Islet of Langerhans (tissue), 1 donor: ENCODE measurements around the gene ZNF100.
"Not testable (repeated sequence)": the region's sequence is repeated elsewhere in the genome, so short reads cannot be mapped to it uniquely, and the experiment has no call there.

Source experiments
- FAIRE-seq: peaks from one replicate; lab custom pipeline; 2011; peaks lifted over from hg19 to GRCh38; lab: Jason Lieb, UNC

Gene ZNF100

GRCh38 chr19:21767065-21767800, at the start of gene ZNF100:
ZNF100 (minus strand) TSS chr19:21767579; CDS start chr19:21767429, 150 bp downstream.
- peak; percentile 86 for FAIRE-seq

GRCh38 chr19:21812448-21812847, 45.1 kb upstream of the ZNF100 start:
- FAIRE-seq: no peak

- FAIRE-seq: peak; percentile 13
Measured at GRCh38 chr19:21808400-21809000, 41.1 kb upstream of the ZNF100 start.

GRCh38 chr19:21789466-21790085, 22.2 kb upstream of the ZNF100 start:
- FAIRE-seq: no peak

- no peak for FAIRE-seq
Measured at GRCh38 chr19:21786936-21787335, 19.6 kb upstream of the ZNF100 start.

GRCh38 chr19:21775792-21776191, 8.4 kb upstream of the ZNF100 start:
- not testable (repeated sequence) for FAIRE-seq

GRCh38 chr19:21766705-21767064, 694 bp downstream of the ZNF100 start:
- FAIRE-seq: not testable (repeated sequence)

GRCh38 chr19:21765151-21765550, 2.2 kb downstream of the ZNF100 start:
- FAIRE-seq: no peak

GRCh38 chr19:21761547-21761946, 5.8 kb downstream of the ZNF100 start:
- not testable (repeated sequence) for FAIRE-seq

- FAIRE-seq: no peak
Measured at GRCh38 chr19:21758296-21758695, 9.1 kb downstream of the ZNF100 start.

- not testable (repeated sequence) for FAIRE-seq
Measured at GRCh38 chr19:21755555-21755954, 11.8 kb downstream of the ZNF100 start.

- no peak for FAIRE-seq
Measured at GRCh38 chr19:21751384-21751783, 16.0 kb downstream of the ZNF100 start.

- no peak for FAIRE-seq
Measured at GRCh38 chr19:21750586-21751128, 16.7 kb downstream of the ZNF100 start.

GRCh38 chr19:21749090-21749489, 18.3 kb downstream of the ZNF100 start:
- no peak for FAIRE-seq

- no peak for FAIRE-seq
Measured at GRCh38 chr19:21748088-21748487, 19.3 kb downstream of the ZNF100 start.

GRCh38 chr19:21740559-21740958, 26.8 kb downstream of the ZNF100 start:
- no peak for FAIRE-seq

- FAIRE-seq: peak; percentile 21
Measured at GRCh38 chr19:21726942-21727747, 40.2 kb downstream of the ZNF100 start.

- FAIRE-seq: peak; percentile 53
Measured at GRCh38 chr19:21713761-21714160, 53.6 kb downstream of the ZNF100 start.

- no peak for FAIRE-seq
Measured at GRCh38 chr19:21709464-21709863, 57.9 kb downstream of the ZNF100 start.

GRCh38 chr19:21707878-21708277, 59.5 kb downstream of the ZNF100 start:
- not testable (repeated sequence) for FAIRE-seq

- FAIRE-seq: no peak
Measured at GRCh38 chr19:21707065-21707464, 60.3 kb downstream of the ZNF100 start.

GRCh38 chr19:21705393-21705792, 62.0 kb downstream of the ZNF100 start:
- FAIRE-seq: no peak
